GM04503 (cell line): ENCODE data around the gene DENND4A.

Experiments
- DNase-seq: peaks from one replicate; pipeline ENCODE4 v3.0.0-alpha.2; 2012; ENCODE audit warnings: low read depth

DENND4A gene

GRCh38 chr15:65666257-65666656 is 125.8 kb downstream of the DENND4A start:
- DNase-seq, result peak; percentile 32

DNA sequence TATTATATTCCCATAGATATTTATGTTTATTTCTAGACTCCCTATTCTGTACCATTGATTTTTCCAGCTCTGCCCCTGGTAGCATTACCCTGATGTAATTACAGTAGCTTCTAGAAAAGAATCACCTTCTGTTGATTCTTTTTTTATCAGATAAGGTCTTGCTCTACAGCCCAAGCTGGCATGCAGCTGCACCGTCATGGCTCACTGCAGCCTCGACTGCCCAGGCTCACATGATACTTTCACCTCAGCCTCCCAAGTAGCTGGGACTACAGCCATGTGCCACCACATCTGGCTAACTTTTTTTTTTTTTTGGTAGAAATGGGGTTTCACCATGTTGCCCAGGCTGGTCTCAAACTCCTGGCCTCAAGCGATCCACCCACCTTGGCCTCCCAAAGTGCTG is 128.6 kb downstream of the DENND4A start:
- no peak for DNase-seq

GRCh38 chr15:65660927-65661326 is 131.2 kb downstream of the DENND4A start:
- DNase-seq, result no peak

DNA sequence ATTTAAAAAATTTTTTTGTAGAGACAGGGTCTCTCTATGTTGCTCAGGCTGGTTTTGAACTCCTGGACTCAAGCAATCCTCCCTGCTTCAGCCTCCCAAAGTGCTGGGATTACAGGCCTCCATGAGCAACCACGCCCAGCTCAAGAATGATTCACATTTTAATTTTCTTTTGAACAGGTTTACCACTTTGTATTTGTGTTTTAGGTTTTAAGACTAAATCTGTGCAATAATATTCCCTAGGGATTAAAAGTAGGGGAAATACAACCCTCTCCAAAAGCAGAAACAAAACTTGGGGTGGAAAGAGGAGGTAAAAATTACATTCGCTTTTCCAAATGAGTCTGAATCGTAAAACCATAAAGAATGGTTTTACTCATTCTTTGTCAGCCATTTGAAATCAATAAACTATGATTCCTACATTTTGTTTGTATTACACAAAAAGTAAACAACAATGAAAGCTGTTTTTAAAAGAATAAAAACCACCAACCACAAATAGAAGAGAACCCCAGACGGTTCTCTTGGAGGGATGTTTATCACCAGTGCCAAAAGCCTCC is 132.5 kb downstream of the DENND4A start:
- DNase-seq, result no peak

GRCh38 chr15:65655457-65655856 is 136.6 kb downstream of the DENND4A start:
- DNase-seq, result no peak

- no peak for DNase-seq
Measured at GRCh38 chr15:65655026-65655425, 137.1 kb downstream of the DENND4A start.

DNA sequence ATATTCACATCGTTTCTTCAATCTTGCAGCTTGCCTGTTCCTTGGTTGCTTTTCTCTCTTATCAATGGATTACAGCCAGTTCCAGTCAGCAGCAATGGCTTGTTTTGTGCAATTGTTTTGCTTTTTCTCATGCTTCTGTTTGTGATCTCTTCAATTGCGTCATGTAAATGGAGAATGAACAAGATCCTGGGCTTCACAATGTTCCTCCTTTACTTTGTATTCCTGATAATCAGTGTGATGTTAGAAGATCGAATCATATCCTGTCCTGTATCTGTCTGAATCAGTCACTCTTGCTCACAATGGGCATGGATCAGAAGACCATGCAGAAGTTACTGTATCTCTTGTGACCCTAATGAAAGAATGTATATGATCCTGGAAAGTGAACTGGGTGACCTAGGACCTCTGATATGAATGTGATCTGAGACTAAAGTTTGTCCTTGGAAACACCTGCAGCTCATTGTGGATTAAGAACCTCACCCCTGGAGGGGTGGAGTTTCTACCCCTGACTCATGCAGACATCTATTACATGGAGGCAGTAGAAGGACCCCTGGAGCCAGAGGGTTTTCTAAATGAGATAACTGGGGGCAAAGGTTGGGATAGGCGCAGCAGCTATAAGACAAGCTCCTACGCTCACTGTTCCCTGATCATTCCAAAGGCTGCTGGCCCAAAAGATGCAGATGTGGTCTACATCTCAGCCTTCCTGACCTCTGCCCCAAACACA is 138.1 kb downstream of the DENND4A start:
- DNase-seq, result no peak

- no peak for DNase-seq
Measured at GRCh38 chr15:65653341-65653740, 138.8 kb downstream of the DENND4A start.

DNA sequence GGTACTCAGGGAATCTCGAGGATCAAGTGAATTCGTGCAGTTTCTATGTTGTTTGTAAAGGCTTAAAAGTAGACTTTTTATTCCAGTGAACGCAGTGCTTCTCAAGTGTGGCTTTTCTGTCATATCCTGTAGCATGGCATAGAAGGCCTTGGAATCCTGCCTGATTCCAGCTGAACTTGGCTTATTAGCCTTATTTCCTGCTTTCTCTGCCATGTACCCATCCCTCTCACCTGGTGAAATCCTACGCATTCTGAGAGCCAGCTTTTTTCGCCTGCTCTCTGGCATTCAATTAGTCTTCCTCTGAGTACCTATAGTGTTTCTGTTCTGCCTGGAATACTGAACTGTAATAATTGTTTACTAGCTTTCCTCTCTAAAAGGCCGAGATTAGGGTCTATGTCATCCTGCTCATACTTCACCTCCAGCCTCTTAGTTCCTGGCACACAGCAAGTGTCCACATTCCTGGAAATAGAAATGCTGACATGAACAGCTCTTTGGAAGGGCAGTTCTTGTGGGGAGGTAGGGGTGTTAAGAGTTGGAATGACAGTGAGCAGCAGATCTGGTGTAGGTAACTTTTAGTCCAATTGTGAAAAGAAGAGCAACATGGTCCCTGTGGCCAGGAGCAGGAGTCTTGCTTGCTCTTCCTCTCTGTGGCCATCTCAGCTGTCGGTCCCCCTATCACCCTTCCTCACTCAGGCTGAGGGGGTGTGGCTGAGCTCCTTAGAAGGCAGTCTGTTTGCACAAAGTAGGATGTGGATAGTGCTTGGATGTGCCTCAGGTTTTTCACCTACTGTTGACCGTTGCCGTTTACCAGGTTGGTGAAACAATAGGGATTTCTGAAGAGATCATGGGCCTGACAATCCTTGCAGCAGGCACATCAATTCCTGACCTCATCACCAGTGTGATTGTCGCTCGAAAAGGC is 140.0 kb downstream of the DENND4A start:
- no peak for DNase-seq

GRCh38 chr15:65651042-65651322 is 141.1 kb downstream of the DENND4A start:
- no peak for DNase-seq

DNA sequence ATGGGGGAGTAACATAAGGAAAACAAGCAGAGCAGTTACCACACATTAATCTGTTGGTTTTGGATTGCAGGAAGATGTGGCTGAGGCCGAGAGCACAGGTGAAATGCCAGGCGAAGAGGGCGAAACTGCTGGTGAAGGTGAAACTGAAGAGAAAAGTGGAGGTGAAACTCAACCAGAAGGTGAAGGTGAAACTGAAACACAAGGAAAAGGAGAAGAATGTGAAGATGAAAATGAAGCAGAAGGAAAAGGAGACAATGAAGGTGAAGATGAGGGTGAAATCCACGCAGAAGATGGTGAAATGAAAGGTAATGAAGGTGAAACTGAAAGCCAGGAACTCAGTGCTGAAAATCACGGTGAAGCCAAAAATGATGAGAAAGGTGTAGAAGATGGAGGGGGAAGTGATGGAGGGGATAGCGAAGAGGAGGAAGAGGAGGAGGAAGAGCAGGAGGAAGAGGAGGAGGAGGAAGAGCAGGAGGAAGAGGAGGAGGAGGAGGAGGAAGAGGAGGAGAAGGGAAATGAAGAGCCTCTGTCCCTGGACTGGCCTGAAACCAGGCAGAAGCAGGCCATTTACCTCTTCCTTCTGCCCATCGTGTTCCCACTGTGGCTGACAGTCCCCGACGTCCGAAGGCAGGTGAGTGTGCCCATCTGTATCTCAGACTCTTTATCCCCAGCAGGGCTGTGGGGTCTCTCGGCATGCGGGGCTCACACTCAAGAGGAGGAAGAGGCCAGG is 141.6 kb downstream of the DENND4A start:
- no peak for DNase-seq

DNA sequence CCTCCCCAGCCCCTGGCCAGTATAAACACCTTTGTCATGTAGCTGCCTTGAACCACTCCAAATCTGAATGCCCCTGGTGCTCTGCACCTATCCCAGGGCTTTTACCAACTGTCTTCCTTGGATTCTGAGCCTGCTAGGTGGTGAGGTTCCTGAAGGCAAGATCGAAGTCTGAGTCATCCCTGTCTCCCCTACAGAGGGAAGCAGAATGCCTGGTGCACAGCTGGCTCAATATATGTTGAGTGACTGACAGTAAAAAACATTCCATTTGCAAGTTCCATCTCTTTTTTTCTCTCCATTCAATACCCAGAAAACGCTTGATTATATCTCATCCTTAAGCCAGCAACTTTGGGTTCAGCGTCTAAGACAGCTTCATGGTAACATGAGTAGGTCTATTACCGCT is 145.6 kb downstream of the DENND4A start:
- DNase-seq, result no peak

DNA sequence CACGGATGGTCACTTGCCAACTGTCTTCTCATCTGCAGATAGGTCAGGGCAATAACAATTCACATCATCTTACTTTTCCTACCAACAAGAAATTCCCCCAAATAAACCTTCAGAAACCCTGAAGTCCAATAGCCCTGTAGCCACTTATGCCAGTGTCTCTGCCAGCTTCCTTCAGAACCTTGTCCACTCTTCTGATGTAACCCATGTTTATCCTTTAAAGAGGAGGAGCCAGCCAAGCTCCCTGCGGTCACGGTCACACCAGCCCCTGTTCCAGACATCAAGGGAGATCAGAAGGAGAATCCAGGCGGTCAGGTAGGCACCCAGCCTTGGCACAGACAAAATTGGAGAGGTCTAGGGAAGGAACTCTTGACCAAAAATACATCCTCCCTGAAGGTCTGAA is 146.7 kb downstream of the DENND4A start:
- DNase-seq, result no peak

GRCh38 chr15:65644282-65644681 is 147.8 kb downstream of the DENND4A start:
- DNase-seq, result no peak

- DNase-seq, result no peak
Measured at GRCh38 chr15:65642594-65642993, 149.5 kb downstream of the DENND4A start.

DNA sequence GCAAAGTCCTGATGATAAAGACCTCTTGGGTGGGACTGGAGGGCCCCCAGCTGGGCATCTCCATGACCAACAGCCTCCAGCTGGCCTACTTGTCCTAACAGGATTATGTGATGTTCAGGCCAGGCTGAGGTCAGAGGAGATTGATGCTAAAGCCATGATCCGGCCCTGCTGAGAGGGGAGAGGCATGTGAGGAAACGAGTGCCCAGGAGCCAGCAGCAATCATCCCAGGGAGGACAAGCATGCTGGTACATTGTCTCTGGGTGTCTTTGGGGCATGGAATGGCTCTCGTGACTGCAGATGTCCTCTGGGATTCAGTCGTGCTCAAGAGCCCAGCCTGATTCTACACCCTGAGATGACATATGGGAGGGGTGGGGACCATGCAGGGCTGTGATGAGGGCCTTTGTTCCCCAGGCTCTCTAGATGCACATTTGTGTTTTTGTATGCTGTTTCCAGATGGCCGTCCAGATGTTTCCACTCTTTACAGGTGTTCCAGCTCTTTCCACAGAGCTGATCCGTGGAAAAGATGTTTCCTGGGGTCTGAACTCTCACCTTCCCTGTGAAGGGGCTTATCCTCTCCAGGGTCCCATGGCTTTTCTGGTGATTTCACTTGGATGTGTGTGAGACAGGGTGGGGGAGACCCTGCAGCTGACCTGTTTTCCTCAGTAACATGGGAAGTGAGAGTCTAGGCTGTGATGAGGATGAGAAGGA is 150.2 kb downstream of the DENND4A start:
- no peak for DNase-seq

- DNase-seq, result no peak
Measured at GRCh38 chr15:65639509-65639908, 152.6 kb downstream of the DENND4A start.

DNA sequence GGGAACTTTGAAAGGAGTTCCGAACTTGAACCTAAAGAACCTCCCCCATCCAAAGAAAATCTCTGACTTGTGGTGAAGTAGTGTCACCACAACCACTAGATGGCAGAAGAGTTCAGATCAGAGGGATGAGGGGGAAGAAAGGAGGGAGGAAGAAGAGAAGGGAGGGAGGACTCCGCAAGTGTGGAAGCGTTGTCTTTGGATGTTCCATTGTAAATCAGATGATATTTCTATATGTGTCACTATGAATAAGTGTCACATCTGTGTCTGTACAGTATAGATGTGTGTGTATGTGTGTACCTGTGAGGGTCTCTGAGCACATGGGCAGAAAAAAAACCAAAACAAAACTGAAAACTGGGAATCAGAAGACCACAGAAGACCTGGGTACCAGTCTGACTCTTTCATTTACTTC is 153.4 kb downstream of the DENND4A start:
- DNase-seq, result no peak

GRCh38 chr15:65638109-65638508 is 154.0 kb downstream of the DENND4A start:
- DNase-seq, result no peak

DNA sequence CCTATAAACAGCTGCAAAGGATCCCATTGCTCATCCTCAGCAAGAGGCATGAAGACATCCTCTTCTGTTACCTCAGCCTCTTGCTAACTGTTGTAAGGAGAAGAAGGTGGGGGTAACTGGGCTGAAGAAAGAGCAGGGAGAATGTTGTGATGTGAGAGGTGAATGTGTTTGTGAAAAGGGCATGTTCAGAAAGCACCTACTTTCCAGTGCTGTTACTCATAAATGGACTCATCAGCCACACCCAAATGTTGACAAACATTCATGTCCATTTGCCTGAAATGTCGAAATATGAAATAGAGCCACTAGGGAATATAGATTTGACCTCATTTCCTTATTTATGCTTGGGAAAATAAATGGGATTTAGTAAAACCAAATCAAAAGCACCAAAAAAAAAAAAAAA is 157.7 kb downstream of the DENND4A start:
- no peak for DNase-seq

GRCh38 chr15:65633752-65634151 is 158.3 kb downstream of the DENND4A start:
- DNase-seq, result no peak

DNA sequence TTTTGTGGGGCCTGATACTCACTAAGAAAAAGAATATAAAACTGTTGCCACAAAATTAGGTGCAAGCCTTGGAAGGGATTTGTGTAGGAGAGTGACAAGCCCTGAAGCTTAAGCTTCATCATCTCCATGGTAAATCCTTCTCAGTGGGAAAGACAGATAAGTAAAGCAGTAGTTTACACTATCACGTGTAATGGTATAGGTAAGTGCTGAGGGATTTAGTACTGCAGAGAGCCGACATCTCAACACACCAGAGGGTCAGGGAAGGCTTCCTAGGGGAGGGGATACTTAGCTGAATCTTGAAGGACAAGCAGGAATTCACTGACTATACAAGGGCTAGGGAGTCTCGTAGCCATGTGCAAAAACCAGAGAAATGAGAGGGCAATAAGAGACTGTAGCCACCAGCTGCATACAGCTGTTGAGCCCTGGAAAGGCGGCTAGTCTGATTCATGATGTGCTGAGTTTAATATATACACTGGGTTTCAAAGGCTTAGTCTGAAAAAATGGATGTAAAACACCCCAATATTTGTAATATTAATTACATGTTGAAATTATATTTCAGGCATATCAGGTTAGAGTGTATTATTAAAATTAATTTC is 159.2 kb downstream of the DENND4A start:
- DNase-seq, result no peak
